Umbilical cord (tissue), 2 donors: Measurements from ENCODE around the gene GRIA1. TPM values are rescaled to one million over a fixed set of nuclear protein-coding genes. Genes with fewer than 3 reads are reported as not detected.

Source experiments
- DNase-seq: peaks from one replicate; pipeline ENCODE4 v3.0.0-alpha.2; 2015; ENCODE audit warnings: low spot score
- total RNA-seq: library from RNA; depleted of rRNA; stranded (reverse); fragments of >200 nt; gene quantifications from one replicate; pipeline ENCODE4 v1.2.3, GENCODE V29; 2014; ENCODE audit warnings: low replicate concordance; ENCODE audit not compliant: insufficient read depth

GRIA1 gene
- total RNA-seq, 1 donor from 2014 or later = 0.72 TPM

DNA sequence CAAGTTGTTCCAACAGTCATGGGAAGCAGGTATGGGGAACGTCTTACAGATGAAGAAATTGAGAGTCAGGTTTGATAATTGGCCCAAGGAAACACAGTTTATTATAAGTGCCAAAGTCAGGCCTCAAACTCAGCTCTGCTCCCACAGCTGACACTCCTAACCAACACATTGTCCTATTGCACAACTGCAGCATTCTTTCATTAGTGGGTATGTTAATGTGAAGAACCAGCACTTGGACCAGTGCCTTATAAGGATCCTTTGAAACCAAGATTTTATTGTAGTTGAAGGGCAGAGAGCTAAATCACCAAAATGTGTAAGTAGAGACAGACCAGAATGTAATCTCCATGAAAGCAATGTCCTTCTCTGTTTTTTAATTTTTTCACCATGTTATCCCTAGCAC, 56.1 kb downstream of the GRIA1 start:
- DNase-seq = no peak

DNA sequence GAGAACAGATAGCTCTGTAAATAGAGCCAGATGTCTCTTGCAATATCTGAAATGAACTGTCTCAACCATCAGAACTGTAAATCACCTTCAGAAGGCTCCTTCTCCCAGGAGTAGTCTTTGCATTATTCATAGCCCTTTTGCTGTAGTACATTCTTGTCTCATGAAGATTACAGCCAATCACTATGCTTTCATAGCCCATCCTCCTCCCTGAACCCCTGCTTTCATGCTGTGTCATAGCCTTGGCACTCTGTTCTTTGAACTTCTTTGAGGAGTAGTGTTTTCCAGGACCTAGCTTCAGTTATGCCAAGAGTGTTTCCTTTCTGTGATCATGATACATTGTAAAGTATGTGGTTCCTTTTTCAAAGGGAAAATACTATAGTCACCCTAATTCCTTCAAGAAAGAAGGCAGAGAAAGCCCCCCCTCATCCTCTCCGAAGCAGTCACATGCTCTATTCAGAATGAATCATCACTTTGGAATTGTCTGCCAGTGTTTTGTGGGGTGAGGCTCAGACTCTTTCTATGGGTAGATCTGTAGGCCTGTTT, 61.1 kb downstream of the GRIA1 start:
- peak; percentile 85 for DNase-seq

DNA sequence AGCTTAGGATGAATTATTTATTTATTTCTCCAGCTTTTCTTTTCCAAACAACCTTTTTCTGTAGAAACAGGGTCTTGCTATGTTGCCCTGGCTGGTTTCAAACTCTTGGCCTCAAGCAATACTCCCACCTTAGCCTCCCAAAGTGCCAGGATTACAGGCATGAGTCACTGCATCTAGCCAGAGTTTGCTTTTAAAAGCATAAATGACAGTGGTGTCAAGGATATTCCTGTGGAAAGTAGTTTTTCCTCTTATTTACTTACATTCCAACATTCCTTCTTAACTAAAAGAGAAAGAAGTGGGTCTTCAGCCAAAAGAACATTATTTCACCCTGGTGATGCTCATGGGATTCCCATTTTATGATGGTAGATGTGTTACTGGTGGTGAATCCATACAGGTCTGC, 62.4 kb downstream of the GRIA1 start:
- no peak for DNase-seq

DNA sequence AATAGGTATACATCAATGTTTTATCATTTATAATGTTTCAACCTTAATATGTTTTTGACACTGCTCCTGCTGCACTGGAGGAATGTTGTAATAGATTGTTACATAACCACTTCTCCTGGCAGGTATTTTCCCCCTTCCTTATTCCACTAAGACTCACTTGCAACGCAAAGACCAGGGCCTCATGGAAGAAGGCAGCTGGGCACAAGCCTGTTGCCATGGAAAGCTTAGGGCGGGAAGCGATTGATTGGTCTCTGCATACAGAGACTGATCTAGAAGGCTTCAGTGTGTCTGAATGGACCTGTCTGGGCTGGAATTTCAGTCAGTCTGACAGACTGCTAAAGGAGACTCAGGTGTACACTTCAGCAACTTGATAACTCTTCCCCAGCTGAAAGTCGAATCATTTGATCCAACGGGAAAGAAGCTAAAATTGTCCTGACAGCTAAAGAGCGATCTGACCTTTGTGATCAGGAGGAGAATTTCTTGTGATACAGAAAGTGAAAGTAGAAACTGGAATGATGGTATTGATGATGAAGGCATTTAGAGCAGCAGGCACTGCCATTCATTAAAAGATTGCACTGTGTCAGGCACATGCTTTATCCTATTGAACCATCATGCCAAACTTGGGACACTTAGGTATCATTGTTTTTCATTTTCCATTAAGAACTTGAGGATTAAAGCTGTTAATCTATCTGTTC, 65.1 kb downstream of the GRIA1 start:
- no peak for DNase-seq

DNA sequence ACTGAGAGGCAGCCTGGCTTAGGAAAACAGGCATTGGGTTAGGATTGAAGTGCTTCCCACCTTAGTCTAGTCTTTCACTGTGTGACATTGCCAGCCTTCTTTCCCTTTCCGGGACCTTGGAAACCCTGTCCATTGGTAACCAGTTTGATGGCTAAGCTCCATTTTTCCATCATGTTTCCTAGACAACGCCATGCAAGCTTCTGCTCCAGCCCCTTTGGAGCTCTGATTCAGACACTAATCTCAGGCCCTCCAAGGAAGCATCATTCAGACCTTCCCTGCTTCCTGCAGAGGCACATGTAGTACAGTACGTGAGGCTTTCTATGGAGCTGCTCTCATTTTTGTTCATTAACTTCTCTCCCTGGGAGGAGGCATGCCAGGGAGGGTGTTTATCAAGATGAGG, 68.5 kb downstream of the GRIA1 start:
- DNase-seq = no peak

DNA sequence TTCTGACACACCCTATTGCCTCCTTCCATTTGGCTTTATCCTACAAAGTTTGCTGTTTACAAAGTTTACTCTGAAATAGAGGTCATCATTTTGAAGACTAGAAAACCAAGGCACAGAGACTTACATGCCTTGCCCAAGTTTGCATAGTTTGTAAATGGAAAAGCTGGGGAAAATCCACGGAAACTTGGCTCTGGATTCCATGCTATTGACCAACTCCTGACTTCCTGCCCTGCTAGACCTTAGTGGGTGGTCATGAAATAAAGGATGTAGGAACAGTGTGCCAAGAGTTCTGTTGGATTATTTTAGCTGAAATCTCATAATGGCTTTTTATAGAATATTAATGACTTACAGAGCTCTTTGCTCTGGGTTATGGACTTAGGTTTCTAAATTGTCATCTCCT, 69.5 kb downstream of the GRIA1 start:
- DNase-seq = no peak

DNA sequence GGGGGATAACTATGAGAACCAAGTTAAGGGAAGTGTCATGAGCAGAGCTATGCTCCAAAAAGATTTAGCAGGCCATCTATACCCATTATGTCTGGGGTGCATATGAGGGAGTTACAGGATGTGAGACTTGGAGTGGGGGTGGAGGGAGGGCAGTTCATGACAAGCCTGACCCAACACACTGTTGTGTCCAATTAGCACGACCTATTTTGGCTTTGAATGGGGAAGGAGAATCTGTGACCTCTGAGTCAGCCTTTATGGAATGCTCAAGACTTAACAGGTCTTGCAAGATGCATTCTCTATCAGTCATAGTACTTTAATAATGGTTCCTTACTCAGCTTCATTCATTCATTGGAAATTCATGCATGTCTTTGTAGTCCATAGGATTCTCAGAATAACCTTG, 71.7 kb downstream of the GRIA1 start:
- no peak for DNase-seq

DNA sequence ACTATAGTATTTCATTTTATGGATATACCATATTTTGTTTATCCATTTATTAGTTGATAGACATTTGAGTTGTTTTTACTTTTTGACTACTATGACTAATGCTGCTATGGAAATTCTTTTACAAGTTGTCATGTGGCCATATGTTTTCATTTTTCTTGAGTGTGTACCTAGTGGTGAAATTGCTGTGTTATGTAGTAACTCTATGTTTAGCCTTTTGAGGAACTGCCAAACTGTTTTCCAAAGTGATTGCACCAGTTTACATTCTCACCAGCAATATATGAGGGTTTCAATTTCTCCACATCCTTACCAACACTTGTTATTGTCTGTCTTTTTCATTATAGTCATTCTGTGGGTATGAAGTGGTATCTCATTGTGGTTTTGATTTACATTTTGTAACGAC, 75.4 kb downstream of the GRIA1 start:
- no peak for DNase-seq

DNA sequence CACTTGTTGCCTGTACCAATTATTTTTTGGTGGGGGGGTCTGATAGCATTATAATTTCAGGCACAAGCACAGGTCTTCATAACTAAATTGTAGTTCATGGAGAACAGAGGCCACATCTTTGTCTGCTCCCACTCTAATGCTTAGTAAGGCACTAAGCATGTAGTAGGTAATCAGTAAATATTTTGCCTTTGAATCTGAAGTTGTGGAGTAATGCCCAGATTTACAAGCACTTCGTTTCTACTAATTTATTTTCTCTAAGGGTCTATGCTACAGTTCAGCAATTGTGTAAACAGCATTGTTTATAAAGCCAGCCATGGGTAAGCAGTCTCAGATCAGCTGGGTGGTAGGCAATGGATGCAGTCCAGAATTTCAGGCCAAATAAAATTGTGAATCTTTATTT, 78.6 kb downstream of the GRIA1 start:
- DNase-seq = no peak

DNA sequence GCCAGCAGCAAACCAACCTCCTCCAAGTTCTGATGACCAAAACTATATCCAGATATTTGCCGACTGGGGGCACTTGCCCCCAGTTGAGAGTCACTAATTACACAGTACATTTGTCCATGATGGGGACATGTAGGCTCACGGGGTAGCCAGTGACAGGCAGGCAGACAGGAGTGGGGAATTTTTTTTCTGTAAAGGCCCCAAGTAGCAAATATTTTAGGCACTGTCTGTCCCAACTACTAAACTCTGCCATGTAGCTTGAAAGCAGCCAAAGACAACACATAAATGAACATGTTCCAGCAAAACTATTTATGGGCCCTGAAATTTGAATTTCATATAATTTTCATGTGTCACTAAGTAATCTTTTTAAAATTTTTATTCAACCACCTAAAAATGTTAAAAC, 80.7 kb downstream of the GRIA1 start:
- no peak for DNase-seq

DNA sequence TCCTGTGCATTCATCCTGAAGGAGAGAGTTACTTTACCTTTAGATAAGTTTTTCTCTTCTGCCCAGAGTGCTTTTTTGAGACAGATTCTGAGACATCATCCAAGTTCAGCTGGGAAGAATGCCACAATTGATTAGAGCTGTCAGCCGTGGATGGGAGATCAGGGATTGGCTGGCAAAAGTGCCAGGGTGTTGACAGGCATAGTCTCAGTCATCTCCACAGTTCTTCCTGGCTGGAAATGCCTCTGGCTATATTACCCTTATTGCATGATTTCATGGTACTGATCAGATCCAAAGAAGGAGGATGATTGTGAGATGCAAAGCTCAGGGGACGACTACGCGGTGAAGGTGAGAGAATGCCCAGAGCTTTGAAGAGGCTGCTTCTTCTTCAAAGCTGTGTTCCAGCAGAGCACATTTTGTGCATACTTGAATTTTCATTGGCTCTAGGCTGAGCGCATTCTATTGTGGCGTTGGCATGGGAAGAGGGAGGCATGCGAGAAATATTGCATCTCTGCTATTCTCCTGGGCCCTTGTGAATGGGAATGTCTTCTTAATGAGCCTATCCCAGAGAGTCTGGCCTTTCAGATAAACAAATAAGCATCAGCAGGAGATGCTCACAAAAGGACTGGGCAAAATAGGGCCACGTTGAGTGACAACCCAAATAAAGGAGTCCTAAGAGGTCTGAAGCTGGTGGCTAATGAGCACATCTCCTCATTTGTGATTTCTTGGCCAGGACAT, 82.1 kb downstream of the GRIA1 start:
- DNase-seq = no peak

DNA sequence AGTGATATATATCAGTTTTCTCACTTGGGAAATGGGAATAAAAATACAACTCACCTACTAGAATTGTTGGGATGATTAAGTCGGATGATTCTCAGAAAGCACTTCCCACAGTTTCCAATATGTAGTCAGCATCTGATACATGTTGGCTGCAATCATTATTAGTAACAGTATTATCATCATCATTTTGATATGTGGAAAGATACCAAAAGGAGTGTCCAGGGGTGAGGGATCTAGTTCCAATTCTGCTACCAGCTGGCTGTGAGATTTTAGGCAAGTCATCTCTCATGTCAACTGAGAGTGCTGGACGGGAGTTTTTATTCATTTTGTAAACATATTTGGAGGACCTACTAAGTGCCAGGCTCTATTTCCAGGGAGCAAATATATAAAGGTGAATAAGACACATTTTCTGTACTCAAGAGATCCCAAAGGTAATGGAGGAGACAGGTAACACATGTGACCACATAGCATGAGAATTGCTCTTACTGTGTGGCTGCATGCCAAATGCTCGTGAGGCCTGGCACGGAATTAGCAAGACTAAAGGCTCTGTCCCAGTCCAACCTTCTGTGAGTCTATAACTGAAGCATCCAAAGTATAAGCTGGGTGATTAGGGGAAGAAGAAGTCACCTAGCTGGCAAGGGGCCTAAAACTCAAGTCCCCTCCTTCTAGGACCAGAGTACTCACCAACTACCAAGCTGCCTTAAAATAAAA, 83.0 kb downstream of the GRIA1 start:
- no peak for DNase-seq

DNA sequence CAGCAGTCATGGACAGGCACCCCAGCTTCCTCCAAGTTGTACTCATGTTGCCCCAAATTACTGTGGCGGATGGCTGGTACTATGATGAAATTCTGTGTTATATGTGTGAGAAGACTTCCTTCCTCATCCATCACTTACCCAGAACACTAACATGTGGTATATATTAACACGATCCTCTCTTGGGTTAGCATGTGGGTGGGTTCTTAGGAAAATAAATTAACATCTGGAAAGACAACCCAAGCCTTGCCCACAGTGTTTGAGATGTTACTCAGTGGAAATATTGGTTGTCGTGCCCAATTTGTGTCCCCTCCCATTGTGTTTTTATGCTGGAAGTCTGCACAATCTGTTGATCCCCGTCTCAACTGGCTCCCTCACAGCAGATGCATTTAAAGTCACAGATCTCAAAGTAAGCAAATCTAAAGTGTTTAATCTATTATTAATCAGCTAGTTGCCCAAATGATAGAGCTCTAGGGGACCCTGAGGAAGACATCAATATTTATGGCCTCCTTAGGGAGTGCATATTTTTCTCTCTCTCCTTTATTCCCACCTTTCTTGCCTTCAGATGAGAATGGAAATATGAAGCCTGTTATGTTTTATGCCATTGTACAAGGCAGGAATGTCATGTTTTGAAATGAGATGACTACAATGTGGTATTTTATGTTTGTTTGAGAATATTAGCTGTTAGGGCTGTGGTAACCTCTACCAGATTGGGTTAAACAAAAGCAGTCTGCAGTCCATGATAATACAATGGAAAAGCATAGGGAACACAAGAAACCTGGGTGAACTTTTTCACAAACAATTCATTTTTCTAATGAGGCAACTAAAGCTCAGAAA, 93.9 kb downstream of the GRIA1 start:
- no peak for DNase-seq

DNA sequence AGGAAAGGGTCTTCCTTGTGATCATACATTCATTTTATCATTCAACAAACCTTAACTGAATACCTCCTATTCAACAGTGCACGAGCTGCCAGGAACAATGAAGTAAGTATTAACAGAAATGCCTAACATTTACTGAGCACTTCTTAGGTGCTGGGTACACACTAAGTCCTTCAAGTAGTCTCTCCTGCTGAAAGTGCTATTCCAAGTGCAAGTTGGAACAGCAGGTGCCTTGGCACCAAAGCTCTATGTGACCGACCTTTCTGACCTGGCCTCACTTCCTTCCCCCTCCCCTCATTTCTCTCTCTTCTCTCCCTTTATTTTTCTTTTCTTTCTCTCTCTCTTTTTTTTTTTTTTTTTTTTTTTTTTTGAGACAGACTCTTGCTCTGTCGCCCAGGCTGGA, 94.5 kb downstream of the GRIA1 start:
- no peak for DNase-seq

DNA sequence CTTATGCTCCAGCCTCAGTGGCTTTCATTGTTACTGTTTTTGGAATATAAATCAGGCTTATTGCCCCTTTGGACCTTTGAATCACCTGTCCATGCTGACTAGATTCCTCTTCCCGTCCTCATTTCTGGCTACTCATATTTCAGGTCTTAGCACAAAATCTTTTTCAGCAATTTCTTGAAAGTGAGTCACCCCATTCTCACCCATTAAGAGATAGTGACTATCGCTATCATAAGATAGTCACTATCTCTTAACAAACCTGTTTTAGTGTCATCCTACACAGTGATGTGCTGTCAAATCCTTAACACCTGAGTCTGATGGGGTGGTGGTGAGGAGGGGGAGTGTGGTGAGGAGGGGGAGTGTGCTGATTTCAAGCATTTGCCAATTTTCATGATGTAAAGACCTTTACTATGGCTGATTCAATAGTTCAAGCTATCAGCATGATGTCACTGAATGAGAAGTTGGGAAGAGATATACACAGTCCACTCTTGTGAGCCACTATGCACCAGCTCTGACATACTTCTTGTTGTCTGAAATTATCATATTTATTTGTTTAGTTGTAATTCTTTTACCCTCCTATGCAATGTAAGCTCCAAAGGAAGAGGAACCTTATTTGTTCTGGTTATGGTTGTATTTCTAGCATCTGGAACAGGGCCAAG, 95.3 kb downstream of the GRIA1 start:
- DNase-seq = no peak

DNA sequence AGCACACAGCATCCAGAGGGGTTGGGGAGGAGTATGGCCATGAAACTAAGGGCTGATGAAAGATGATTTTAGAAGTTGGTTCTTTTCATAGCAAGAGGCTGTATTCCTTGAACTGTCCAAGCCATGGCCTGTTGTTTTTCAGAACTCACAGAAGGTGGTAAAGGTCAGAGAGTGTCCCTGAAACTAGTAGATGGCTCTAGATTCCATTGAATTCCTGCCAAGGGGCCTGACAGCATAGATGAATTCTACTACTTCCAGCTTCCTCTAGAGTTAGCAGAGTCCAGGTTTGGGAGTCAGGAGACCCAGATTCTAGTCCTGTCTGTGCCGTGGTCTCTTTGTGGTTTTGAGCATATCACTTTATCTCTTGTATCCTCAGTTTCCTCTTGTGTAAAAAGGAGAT, 101.6 kb downstream of the GRIA1 start:
- DNase-seq = no peak

DNA sequence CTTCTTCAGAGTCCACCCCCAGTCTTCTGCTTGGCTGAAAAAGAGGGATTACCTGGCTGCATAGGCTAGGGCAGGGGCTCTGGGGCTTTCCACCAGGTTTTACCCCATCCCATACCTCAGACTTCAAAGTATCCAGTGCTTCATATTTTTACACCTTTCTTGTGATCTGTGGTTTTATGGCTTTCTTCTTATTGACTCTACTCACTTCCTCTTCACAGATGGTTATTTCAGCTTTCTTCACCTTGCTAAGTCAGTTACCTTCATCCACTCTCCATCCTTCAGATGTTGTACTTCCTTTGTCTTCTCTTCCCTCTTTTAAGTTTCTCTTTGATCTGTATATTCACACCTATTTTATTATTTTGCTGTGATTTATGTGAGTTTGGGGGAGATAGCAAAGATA, 104.3 kb downstream of the GRIA1 start:
- no peak for DNase-seq

DNA sequence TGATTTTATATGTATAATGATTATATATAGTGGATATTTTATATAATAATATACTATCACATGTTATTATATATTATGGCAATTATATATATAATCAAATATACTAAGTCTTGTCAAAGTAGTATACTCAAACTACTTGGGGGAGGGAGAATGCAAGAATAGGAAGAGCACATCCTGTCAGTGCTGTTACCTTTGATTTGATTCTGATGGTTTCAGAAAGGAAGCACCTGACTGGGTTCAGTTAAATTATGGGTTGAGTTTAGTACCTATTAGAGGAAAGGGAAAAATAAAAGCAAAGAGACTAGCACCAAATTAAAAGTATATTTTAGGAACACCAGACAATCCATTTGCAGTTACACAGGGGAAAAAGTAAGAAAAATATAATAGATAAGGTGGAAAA, 107.6 kb downstream of the GRIA1 start:
- DNase-seq = no peak

DNA sequence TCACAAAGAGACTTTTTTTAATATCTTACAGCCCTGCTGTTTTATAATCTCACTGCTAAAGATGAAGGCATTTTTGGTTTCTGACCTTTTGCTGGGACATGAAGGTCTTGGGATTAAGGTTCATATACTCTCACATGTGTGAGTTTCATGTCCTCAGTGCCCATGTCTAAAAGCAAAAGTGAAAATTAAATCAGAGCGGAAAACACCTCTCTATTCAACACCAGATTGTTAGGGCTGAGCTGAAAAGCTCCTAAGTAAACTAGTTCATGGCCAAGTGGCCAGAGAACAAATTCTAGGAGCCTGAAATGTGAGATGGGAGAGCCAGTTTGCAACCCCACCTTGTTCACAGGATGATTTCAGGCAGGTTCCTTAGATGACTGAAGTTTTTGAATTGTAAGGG, 110.9 kb downstream of the GRIA1 start:
- DNase-seq = no peak

DNA sequence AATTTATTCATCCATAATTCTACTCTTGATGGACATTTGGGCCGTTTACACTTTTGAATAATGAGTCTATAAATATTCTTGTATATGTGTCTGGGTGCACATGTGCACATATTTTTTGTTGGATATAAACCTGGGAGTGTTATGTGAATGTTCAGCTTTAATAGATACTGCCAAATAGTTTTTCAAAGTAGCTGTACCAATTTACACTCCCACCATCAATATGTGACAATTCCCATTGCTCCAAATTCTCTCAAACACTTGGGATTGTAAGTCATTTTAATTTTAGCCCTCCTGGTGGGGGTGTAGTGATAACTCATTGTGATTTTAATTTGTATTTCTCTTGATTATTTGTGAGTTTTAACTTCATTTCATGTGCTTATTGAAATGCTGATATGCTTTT, 114.9 kb downstream of the GRIA1 start:
- DNase-seq = no peak

DNA sequence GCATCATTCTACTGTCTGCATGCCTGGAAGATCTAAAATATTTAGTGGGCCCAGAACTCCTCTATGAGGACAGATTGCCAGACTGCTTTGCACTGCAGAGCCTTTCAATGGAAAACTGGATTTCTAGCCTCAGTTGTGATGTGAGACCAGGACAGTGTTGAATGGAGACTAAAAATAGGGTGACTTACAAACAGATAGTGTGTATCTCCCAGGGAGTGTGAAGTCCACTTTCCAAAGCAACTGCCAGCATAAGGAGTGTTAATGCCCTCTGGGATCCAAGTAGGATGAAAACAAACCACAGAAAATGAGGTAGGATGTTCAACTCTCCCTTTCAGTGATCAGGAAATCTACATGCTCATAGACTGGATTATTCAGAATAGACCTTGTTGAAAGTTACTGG, 119.5 kb downstream of the GRIA1 start:
- no peak for DNase-seq
